HG02884 (cell line): ENCODE measurements around the gene ZMYND8.

Experiments
- ATAC-seq: cut with Tn5 transposase; IDR thresholded peaks from one replicate; pipeline ENCODE4 v1.9.1; 2021; ENCODE audit warnings: mild to moderate bottlenecking, moderate library complexity; ENCODE audit not compliant: unreplicated experiment

The ZMYND8 gene

DNA sequence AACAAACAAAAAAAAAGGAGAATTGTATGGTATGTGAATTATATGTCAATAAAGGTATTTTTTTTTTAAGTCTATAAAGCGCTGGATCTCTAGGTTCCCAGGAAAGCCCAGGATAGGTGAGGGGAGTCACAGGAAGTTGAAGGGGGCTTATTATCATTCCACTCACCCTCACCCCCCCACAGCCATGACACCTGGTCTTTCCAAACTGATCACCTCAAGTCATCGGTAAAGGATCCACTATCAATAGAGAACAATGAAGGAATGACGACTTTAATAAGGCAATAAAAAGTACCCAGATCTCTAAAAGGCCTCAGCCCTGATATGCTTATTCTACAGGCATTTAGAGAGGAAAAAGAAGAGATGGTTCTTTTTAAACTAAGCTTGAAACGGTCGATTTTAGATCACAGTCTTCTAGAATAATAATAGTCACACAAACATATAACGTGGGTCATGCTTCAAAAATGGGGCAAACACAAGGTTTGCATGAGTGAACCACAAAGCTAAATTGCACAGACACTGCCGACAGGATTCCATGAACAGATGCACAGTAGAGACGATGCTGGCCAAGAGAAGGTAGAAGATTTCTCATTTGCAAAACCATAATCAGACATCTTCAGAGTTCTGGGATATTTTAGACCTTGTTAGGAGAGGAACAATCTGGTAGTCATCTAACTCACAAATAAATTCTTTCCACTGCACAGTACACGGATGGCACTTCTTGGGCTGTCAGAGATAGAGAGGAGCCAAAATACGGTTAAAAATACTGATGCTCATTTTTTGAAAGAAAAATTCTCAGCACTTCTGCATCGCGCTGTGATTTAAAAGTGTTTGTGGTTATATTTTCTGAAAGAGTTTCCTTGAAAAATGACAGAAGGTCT lies 21.0 kb downstream of the ZMYND8 start:
- no peak for ATAC-seq

- no peak for ATAC-seq
These were observed 22.4 kb downstream of the ZMYND8 start for GRCh38 chr20:47334022-47334551.

- no peak for ATAC-seq
These were observed 23.9 kb downstream of the ZMYND8 start for GRCh38 chr20:47332381-47333206.

GRCh38 chr20:47330933-47331708 lies 25.4 kb downstream of the ZMYND8 start:
- ATAC-seq: no peak

DNA sequence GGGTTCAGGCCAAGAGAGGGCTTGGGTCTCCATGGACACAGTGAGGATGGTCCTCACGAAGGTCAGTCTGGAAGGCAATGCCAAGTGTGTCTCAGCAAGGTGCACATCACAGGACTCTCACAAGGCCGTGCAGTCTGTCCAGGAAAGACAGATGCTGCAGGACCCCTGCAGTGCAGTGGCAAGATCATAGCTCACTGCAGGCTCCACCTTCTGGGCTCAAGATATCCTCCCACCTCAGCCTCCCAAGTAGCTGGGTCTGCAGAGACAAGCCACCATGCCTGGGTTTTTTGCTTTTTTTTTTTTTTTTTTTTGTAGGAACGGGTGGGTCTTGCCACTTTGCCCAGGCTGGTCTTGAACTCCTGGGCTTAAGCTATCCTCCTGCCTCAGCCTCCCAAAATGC lies 26.4 kb downstream of the ZMYND8 start:
- ATAC-seq: no peak

DNA sequence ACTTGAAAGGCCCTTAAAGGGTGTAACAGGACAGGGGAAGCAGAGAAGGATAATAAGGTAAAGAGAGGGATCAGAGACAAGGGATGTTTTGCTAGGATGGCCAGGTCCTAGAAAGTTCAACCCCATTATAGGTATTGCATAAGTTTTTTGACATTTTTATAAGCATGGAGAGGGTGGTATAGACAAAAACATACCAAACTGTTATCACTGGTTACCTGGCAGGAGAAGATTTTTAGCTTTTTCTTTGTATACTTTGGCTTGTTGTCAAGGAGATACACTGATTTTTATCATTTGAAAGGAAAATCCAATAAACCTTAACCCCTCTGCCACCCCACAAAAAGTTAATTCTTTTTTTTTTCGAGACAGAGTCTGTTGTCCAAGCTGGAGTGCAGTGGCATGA lies 28.4 kb downstream of the ZMYND8 start:
- no peak for ATAC-seq

DNA sequence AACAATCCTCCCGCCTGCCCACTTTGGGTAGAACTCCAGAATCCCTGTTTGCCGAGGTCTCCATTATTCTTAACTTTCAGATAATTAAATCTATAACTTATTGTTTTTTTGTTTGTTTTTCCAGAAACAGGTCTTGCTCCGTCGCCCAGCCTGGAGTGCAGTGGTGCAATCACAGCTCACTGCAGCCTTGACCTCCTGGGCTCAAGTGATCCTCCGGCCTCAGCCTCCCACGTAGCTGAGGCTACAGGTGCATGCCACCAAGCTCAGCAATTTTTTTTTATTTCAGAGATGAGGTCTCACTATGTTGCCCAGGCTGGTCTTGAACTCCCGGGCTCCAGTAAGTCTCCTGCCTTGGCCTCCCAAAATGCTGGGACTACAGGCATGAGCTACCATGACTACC lies 28.8 kb downstream of the ZMYND8 start:
- no peak for ATAC-seq

GRCh38 chr20:47326658-47327268 lies 29.7 kb downstream of the ZMYND8 start:
- no peak for ATAC-seq

DNA sequence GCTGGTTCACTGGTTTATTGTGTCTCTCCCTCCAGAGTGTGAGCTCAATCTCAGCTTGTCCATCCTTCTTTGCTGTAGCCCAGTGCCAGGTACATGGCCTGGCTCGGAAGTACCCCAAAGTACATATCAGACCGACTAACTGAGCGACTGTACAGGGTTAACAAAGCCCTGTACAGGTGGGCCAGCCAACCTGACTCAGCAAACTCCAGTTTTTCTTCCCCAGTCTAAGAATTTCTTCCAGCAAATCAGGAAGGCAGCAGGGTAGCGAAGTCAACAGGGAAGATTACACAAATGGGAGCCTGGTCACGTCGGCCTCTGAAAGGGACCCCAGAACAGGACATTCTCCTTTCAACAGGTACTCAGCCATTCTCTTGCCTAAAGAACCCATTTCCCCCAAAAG lies 31.3 kb downstream of the ZMYND8 start:
- ATAC-seq: no peak

DNA sequence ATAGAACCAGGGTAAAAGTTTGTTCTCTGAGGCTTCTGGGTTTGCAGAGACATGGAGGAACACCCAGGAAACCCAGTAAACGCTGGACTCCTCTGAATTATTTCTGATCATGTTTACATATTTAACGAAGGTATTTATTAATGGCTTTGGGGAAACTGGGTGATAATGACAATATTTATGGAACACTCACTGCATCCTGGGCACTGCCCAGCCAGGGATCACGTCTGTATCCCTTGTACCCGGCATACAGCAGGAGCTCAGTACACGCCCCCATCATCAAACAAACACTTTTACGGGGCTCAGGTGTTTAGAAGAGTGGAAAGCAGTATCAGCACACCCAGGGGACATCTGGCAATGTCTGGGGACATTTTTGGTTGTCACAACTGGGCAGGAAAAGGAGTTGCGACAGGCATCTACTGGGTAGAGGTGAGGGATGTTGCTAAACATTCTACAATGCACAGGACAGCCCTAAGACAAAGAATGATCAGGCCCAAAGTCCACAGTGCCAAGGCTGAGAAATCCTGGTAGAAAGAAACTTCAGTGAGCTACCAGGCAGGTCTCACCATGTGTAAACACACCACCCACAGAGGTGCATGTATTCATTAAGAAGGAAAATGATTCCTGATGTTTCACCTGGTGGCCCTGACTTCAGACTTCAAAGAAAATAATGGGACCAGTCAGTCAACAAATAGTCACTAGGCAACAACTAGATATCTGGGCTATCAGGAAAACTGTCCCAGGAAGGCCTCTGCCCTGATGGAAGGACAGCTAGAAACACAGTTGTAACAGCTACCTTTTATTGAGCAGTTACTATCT lies 35.3 kb downstream of the ZMYND8 start:
- ATAC-seq: no peak

- ATAC-seq: no peak
These were observed 36.8 kb downstream of the ZMYND8 start for GRCh38 chr20:47319517-47320252.

DNA sequence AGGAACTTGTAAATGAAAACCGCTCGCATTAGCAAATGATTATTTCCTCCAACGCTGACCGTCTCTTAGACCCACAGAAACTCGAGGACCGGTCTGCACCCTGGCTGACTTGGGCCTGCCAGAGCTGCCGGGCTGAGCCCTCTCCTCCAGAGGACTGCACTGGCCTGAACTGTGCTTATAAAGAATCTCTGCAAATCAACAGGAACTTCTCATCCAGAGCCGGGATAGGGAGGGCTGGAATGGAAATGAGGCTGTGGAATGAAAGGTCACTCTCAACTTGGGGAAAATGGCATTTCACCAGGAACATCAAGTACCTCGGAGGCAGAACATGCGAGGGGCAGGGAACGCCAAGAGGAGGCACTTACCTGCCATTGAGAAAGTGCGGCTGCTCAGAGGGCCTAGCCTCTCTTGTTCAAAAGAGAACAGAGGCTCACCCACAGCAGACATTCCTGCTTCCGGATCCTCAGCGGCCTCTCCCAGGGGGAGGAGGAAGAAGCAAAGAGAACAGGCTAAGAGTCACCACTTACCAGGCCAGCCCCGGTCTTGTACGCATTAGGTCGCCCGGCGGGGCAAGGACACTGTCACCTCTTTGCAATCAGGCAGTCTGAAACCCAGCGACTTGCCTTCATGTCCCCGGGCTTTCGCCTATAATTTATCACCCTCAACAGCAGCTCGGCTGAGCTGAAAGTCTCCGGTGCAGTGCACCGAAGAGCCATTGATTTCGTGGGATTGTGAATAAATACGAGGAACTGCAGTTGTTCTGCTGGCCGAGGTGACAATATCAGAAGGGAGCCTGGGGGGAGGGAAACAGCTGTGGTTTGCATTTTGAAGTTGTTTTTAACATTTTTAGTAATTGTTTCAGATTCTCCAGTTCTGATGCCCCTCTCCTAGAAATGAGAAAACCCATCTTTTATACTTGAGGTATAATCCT lies 37.6 kb downstream of the ZMYND8 start:
- ATAC-seq: no peak

GRCh38 chr20:47318027-47318585 lies 38.4 kb downstream of the ZMYND8 start:
- no peak for ATAC-seq

DNA sequence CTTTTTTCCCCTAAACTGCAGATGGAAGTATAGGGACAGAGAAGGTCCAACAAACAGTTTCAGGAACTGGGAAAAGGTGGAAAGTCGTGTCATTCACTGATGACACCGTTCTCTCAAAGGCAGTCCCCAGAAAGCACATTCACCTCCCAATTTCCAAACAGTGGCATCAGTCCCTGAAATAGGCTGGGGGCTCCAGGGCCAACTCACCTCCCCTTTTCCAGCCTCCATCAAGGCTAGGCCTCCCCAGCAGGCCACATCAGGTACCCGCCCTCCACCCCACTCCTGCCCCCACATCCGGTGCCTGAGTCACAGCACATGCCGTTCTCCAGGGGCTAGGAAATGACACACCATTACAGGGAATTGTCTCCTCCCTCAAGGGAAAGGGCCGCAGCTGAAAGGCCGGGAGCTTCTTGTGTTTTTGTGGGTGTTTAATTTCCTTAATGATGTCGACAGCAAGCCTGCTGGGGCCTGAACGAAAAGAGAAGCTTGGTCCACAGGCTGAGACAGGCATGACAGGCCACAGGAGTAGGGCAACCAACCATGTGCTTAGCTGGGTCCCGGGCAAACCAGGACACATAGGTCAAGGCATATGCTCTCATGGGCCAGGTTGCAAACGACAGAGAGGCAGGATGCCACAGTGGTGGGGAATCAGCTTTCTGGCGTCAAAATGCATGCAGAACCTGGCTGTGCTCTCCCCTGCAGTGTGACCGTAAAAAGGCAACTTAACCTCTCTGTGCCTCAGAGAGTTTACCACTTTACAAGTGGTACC lies 39.2 kb downstream of the ZMYND8 start:
- no peak for ATAC-seq

- no peak for ATAC-seq
These were observed 39.7 kb downstream of the ZMYND8 start for GRCh38 chr20:47316776-47317126.

DNA sequence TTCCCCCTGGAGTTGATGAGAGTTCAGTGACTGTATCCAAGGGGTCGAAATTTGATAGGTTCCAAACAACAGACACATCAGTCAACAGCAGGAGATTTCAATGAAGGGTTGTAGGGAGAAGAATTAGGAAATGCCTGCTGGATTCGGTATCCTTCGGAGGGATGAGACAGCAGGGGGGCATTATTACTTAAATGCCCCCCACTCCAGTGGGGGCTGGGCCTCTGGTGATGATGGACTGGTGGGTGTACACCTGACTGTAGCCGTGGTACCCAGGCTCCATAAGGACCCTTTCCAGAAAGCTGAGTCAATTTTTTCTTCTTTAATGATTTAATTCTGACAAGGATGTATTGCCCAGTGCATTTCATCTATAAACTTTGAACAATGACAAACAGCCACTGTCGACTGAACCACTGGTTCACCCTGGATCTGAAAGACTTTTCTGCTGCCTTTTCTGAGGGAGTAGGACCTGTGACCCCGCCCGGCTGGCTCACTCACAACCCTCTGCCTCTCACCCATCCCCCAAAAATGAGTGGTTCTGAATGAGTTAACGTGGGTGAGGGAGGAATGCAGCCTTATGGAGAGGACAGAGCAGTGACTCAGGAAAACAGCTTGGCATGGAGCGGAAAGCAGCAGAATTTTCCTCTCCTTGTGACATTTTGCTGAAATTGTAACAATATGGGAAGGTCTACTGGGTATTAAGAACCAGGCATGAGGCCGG lies 41.0 kb downstream of the ZMYND8 start:
- no peak for ATAC-seq
